Loucy (cell line): ENCODE measurements around the gene FHIT.

Experiments
- H2AFZ ChIP-seq: fragments of 200-600 bp; sonication (generic); 2 replicates; pipeline ENCODE4 v1.6.0; 2016; ENCODE audit warnings: antibody characterized with exemption, mild to moderate bottlenecking, low read length, moderate library complexity
- H3F3A ChIP-seq: fragments of 200-600 bp; 2 replicates; pipeline ENCODE4 v1.6.0; 2016; ENCODE audit warnings: antibody characterized with exemption, low read depth, mild to moderate bottlenecking
- H3K27me3 ChIP-seq: fragments of 200-600 bp; sonication (generic); 2 replicates; pipeline ENCODE4 v1.6.1; 2014; ENCODE audit warnings: low read length, mild to moderate bottlenecking; ENCODE audit not compliant: insufficient read depth, poor library complexity, severe bottlenecking
- H3K36me3 ChIP-seq: fragments of 200-600 bp; sonication (generic); 2 replicates; pipeline ENCODE4 v1.6.1; 2016; ENCODE audit warnings: low read length; ENCODE audit not compliant: insufficient read depth
- H3K4me1 ChIP-seq: fragments of 200-600 bp; sonication (generic); 2 replicates; pipeline ENCODE4 v1.5.1; 2014; ENCODE audit warnings: low read length, mild to moderate bottlenecking; ENCODE audit not compliant: insufficient read depth, poor library complexity, severe bottlenecking
- H3K4me2 ChIP-seq: fragments of 200-600 bp; sonication (generic); 2 replicates; pipeline ENCODE4 v1.6.0; 2014; ENCODE audit warnings: antibody characterized with exemption, low read length, low read depth, mild to moderate bottlenecking; ENCODE audit not compliant: poor library complexity, severe bottlenecking
- H3K4me3 ChIP-seq: fragments of 200-600 bp; sonication (generic); 2 replicates; pipeline ENCODE4 v1.5.1; 2014; ENCODE audit warnings: low read length, mild to moderate bottlenecking, mixed read lengths; ENCODE audit not compliant: poor library complexity, severe bottlenecking
- H3K79me2 ChIP-seq: fragments of 200-600 bp; sonication (generic); 2 replicates; pipeline ENCODE4 v1.6.1; 2014; ENCODE audit warnings: low read length; ENCODE audit not compliant: insufficient read depth
- H3K9ac ChIP-seq: fragments of 200-600 bp; sonication (generic); 2 replicates; pipeline ENCODE4 v1.6.0; 2014; ENCODE audit warnings: mild to moderate bottlenecking, low read depth, low read length, moderate library complexity; ENCODE audit not compliant: poor library complexity, severe bottlenecking
- H3K9me2 ChIP-seq: fragments of 200-600 bp; sonication (generic); replicated peaks from 2 replicates; pipeline ENCODE4 v1.6.1; 2016; ENCODE audit warnings: low read depth, low read length, mixed read lengths
- H3K9me3 ChIP-seq: fragments of 200-600 bp; sonication (generic); 2 replicates; pipeline ENCODE4 v1.6.1; 2014; ENCODE audit warnings: mild to moderate bottlenecking, antibody characterized with exemption, low read length, low read depth; ENCODE audit not compliant: insufficient read depth
- H4K20me1 ChIP-seq: fragments of 200-600 bp; sonication (generic); 2 replicates; pipeline ENCODE4 v1.6.0; 2014; ENCODE audit warnings: antibody characterized with exemption, low read length, mild to moderate bottlenecking; ENCODE audit not compliant: insufficient read depth, poor library complexity, severe bottlenecking
- CTCF ChIP-seq: fragments of 200-600 bp; sonication (generic); conservative IDR thresholded peaks from 2 replicates; pipeline ENCODE4 v1.5.1; 2014; ENCODE audit warnings: mild to moderate bottlenecking, antibody characterized with exemption, low read length
- EZH2phosphoT487 ChIP-seq: fragments of 200-600 bp; IDR thresholded peaks from 2 replicates; pipeline ENCODE4 v1.6.1; 2018; ENCODE audit warnings: antibody characterized with exemption, mild to moderate bottlenecking, moderate library complexity, borderline replicate concordance

FHIT gene

GRCh38 chr3:60917141-60917540 lies 334.1 kb downstream of the FHIT start:
- no peaks in the 10 kb centered on the region for H3K36me3 ChIP-seq
- H3K9ac ChIP-seq, result no peak overlapping the region
- H2AFZ ChIP-seq, result no peak overlapping the region
- no peaks in the 10 kb centered on the region for H3F3A ChIP-seq
- H3K79me2 ChIP-seq, result no peaks in the 10 kb centered on the region
- H3K27me3 ChIP-seq, result no peaks in the 10 kb centered on the region
- no peak for TF ChIP-seq EZH2phosphoT487
- TF ChIP-seq CTCF, result no peak
- H4K20me1 ChIP-seq, result no peaks in the 10 kb centered on the region
- H3K4me2 ChIP-seq, result no peak overlapping the region
- H3K9me2 ChIP-seq, result no peaks in the 10 kb centered on the region
- no peaks in the 10 kb centered on the region for H3K9me3 ChIP-seq
- H3K4me1 ChIP-seq, result no peaks in the 10 kb centered on the region
- H3K4me3 ChIP-seq, result no peak overlapping the region

GRCh38 chr3:60916546-60916945 lies 334.7 kb downstream of the FHIT start:
- TF ChIP-seq CTCF, result no peak
- TF ChIP-seq EZH2phosphoT487, result no peak
- H3K4me1 ChIP-seq, result no peaks in the 10 kb centered on the region
- H3K27me3 ChIP-seq, result no peaks in the 10 kb centered on the region
- no peaks in the 10 kb centered on the region for H3K36me3 ChIP-seq
- H3K9me2 ChIP-seq, result no peaks in the 10 kb centered on the region
- H3K9me3 ChIP-seq, result no peaks in the 10 kb centered on the region
- no peak overlapping the region for H2AFZ ChIP-seq
- no peaks in the 10 kb centered on the region for H3K79me2 ChIP-seq
- H3F3A ChIP-seq, result no peaks in the 10 kb centered on the region
- no peaks in the 10 kb centered on the region for H4K20me1 ChIP-seq
- H3K4me2 ChIP-seq, result no peak overlapping the region
- H3K9ac ChIP-seq, result no peak overlapping the region
- H3K4me3 ChIP-seq, result no peak overlapping the region

DNA sequence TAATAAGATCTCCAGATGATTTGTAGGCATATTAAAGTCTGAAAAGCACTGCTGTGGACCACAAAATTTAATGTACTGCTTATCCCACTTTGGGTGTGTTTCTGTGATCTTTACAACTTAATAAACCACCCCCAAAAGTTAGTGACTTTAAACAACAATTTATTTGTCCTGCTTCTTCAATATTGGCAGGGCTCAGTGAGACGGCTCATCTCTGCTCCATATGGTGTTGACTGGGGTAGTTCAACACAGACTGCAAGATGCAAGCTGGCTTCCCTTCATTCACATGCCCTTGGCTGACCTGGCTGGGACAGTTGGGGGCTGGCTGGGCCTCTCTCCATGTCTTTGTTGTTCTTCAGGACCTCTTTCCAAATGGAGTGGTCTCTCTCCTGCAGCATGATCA lies 337.8 kb downstream of the FHIT start:
- H3K9ac ChIP-seq, result no peak overlapping the region
- TF ChIP-seq EZH2phosphoT487 (no peak), CTCF (no peak)
- no peaks in the 10 kb centered on the region for H3K36me3 ChIP-seq
- no peaks in the 10 kb centered on the region for H3K9me3 ChIP-seq
- no peaks in the 10 kb centered on the region for H3K4me1 ChIP-seq
- no peaks in the 10 kb centered on the region for H3K9me2 ChIP-seq
- H3K79me2 ChIP-seq, result no peaks in the 10 kb centered on the region
- no peaks in the 10 kb centered on the region for H3F3A ChIP-seq
- no peak overlapping the region for H3K4me3 ChIP-seq
- no peak overlapping the region for H3K4me2 ChIP-seq
- no peak overlapping the region for H2AFZ ChIP-seq
- H4K20me1 ChIP-seq, result no peaks in the 10 kb centered on the region
- H3K27me3 ChIP-seq, result no peaks in the 10 kb centered on the region
